NB4 (cell line): ENCODE data around the gene CENPO.

Experiments used
- MYC ChIP-seq: IDR thresholded peaks from 2 replicates; pipeline ENCODE4 v1.6.1; 2011; ENCODE audit warnings: low read depth, low read length
- POLR2A ChIP-seq: IDR thresholded peaks from 2 replicates; pipeline ENCODE4 v1.6.1; 2011; ENCODE audit warnings: mild to moderate bottlenecking; ENCODE audit not compliant: insufficient read length; ENCODE audit errors: extremely low read depth
- TF ChIP-seq, protein P1 (sequence below): IDR thresholded peaks from one replicate; pipeline ENCODE4 v1.5.1; 2012; ENCODE audit warnings: low read depth, low read length

DNA sequence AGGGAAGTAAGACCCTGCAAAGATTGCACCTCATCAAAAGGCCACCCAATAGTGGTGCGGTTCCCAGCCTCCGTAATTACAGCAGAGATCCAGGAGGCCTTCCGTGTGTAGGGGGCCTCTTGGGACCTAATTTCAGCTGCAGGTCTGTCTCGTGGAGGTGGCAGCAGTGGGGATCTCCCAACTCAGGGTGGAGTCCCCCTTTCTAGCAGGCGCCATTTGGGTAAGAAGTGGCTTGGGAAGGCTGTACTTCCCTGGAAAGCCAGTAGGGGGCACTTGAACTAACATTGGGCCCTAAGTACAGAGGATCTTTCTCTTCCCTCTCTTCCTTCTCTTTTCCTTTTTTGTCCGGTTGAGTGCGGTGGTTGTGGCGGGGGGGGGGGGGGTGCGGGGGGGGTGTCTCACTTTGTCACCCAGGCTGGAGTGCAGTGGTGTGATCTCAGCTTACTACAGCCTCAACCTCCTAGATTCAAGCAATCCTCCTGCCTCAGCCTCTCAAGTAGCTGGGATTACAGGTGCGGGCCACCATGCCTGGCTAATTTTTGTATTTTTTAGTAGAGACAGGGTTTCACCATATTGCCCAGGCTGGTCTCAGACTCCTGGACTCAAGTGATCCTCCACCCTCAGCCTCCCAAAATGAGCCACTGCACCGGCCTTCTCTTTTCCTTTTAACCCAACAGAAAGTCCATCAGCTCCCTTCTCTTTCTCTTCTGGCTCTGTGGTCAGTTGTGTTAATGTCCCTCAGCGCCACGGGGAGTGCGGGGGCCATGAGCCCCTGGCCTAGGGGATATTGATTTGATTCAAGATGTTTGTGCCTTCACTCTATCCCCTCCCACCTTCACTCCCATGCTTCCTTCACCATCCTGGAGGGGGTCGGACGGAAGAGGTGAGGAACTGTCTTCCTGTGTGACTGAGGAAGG is 32.0 kb downstream of the CENPO start:
- TF ChIP-seq, protein P1, sequence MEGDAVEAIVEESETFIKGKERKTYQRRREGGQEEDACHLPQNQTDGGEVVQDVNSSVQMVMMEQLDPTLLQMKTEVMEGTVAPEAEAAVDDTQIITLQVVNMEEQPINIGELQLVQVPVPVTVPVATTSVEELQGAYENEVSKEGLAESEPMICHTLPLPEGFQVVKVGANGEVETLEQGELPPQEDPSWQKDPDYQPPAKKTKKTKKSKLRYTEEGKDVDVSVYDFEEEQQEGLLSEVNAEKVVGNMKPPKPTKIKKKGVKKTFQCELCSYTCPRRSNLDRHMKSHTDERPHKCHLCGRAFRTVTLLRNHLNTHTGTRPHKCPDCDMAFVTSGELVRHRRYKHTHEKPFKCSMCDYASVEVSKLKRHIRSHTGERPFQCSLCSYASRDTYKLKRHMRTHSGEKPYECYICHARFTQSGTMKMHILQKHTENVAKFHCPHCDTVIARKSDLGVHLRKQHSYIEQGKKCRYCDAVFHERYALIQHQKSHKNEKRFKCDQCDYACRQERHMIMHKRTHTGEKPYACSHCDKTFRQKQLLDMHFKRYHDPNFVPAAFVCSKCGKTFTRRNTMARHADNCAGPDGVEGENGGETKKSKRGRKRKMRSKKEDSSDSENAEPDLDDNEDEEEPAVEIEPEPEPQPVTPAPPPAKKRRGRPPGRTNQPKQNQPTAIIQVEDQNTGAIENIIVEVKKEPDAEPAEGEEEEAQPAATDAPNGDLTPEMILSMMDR = peak; percentile 83
- TF ChIP-seq POLR2A (no peak), MYC (no peak)
